HepG2 (cell line): Measurements from ENCODE around the gene PSEN2. TPM values are rescaled to one million over a fixed set of nuclear protein-coding genes. Genes with fewer than 3 reads are reported as not detected.

Experiments used
- FLYWCH1 ChIP-seq: sonication (generic); formaldehyde crosslinking; IDR thresholded peaks from 2 replicates; pipeline ENCODE4 v1.8.1; 2023; ENCODE audit warnings: mild to moderate bottlenecking, missing genetic modification reagents
- MEF2D ChIP-seq: sonication (generic); formaldehyde crosslinking; IDR thresholded peaks from 2 replicates; pipeline ENCODE4 v1.5.1; 2020; ENCODE audit warnings: mild to moderate bottlenecking, missing genetic modification reagents
- SMAD3 ChIP-seq: sonication (generic); formaldehyde crosslinking; IDR thresholded peaks from 2 replicates; pipeline ENCODE4 v1.4.0; 2020; ENCODE audit warnings: missing genetic modification reagents
- SOX6 ChIP-seq, 2 experiments: fragments of 450-650 bp in 1 of 2; sonication (generic) in 1 of 2; formaldehyde crosslinking in 1 of 2; IDR thresholded peaks; 2 replicates each; pipeline versions ENCODE4 v1.4.0 to v1.6.1; 2017 to 2020; ENCODE audit warnings: antibody characterized with exemption in 1 of 2, mild to moderate bottlenecking in 1 of 2, missing genetic modification reagents in 1 of 2
- U2AF1 ChIP-seq: fragments of 200-400 bp; formaldehyde crosslinking; optimal IDR thresholded peaks from 2 replicates; pipeline ENCODE3; 2017; ENCODE audit warnings: mild to moderate bottlenecking, low read depth, low read length
- ZBED4 ChIP-seq: sonication (generic); formaldehyde crosslinking; IDR thresholded peaks from 2 replicates; pipeline ENCODE4 v1.4.0; 2020; ENCODE audit warnings: missing genetic modification reagents, borderline replicate concordance
- ZGPAT ChIP-seq: IDR thresholded peaks from 2 replicates; pipeline ENCODE4 v1.6.1; 2016; ENCODE audit warnings: mild to moderate bottlenecking
- ZNF160 ChIP-seq: sonication (generic); formaldehyde crosslinking; IDR thresholded peaks from 2 replicates; pipeline ENCODE4 v1.8.0; 2022; ENCODE audit warnings: mild to moderate bottlenecking, inconsistent platforms, missing genetic modification reagents
- ZNF232 ChIP-seq: sonication (generic); formaldehyde crosslinking; IDR thresholded peaks from 2 replicates; pipeline ENCODE4 v1.4.0; 2020; ENCODE audit warnings: missing genetic modification reagents, borderline replicate concordance
- ZNF484 ChIP-seq: sonication (generic); formaldehyde crosslinking; IDR thresholded peaks from 2 replicates; pipeline ENCODE4 v1.5.1; 2020; ENCODE audit warnings: mild to moderate bottlenecking, low read depth, missing genetic modification reagents, borderline replicate concordance
- ZNF839 ChIP-seq: sonication (generic); formaldehyde crosslinking; IDR thresholded peaks from 2 replicates; pipeline ENCODE4 v1.4.0; 2020; ENCODE audit warnings: missing genetic modification reagents, mild to moderate bottlenecking, borderline replicate concordance
- polyA plus RNA-seq, 8 experiments: library from polyadenylated mRNA; depleted of rRNA in 3 of 8; stranded (reverse) in 7 of 8; unstranded in 1 of 8; fragments of >200 nt; fragmentation: Illumina TruSeq in 4 of 8; extraction: Trizol in 4 of 8; gene quantifications; 2 replicates each; pipeline versions ENCODE4 v1.2.1 to v1.2.3, GENCODE V29; 2011 to 2016; ENCODE audit warnings: low read depth in 4 of 8, missing spikeins in 1 of 8, mixed read lengths in 1 of 8; ENCODE audit not compliant: insufficient read depth in 1 of 8
- total RNA-seq, 5 experiments: library from RNA; depleted of rRNA; stranded (reverse); fragments of >200 nt; fragmentation: Illumina TruSeq; extraction: Trizol; gene quantifications; 2 replicates each; pipeline ENCODE4 v1.2.3, GENCODE V29; 2016; ENCODE audit warnings: low read depth in 1 of 5
- TF ChIP-seq, protein P1 (sequence below): sonication (generic); formaldehyde crosslinking; IDR thresholded peaks from 2 replicates; pipeline ENCODE4 v1.8.0; 2023; ENCODE audit warnings: mild to moderate bottlenecking, missing genetic modification reagents
- TF ChIP-seq, protein P2 (sequence below): IDR thresholded peaks from 2 replicates; pipeline ENCODE4 v1.6.1; 2018; ENCODE audit warnings: missing genetic modification reagents
- TF ChIP-seq, protein P3 (sequence below): sonication (generic); formaldehyde crosslinking; IDR thresholded peaks from 2 replicates; pipeline ENCODE4 v1.4.0; 2020; ENCODE audit warnings: missing genetic modification reagents

PSEN2 gene
- total and polyA plus RNA-seq, 2 of the 13 experiments (the other 11 are each of a cell fraction or from before 2014, with no cell fraction given) = 5.9 to 13.1 TPM

GRCh38 chr1:226940029-226940805, 69.8 kb downstream of the PSEN2 start, which contains the start of gene COQ8A (continued):
- TF ChIP-seq ZBED4 (CRISPR knock-in tag) (no peak), U2AF1 (no peak), FLYWCH1 (CRISPR knock-in tag) (no peak), SMAD3 (CRISPR knock-in tag) (peak; percentile 72; the same call in 1 of the 2 replicates), ZNF484 (no peak; the same call in 1 of the 2 replicates), ZNF232 (CRISPR knock-in tag) (no peak), ZNF839 (CRISPR knock-in tag) (peak; percentile 86), SOX6 (IDR thresholded peaks at IDR 0.05) (no peak), SOX6 (CRISPR knock-in tag; IDR thresholded peaks at IDR 0.05) (no peak; the same call in 1 of the 2 replicates), ZGPAT (CRISPR knock-in tag) (peak; percentile 74; the same call in 1 of the 2 replicates), MEF2D (CRISPR knock-in tag) (no peak), ZNF160 (CRISPR knock-in tag) (0 out of 2 replicates have a peak, but pooled peaks have one; percentile 4)
- TF ChIP-seq, protein P1, sequence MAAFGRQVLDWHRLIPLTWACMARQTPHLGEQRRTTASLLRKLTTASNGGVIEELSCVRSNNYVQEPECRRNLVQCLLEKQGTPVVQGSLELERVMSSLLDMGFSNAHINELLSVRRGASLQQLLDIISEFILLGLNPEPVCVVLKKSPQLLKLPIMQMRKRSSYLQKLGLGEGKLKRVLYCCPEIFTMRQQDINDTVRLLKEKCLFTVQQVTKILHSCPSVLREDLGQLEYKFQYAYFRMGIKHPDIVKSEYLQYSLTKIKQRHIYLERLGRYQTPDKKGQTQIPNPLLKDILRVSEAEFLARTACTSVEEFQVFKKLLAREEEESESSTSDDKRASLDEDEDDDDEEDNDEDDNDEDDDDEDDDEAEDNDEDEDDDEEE (CRISPR knock-in tag) = peak; percentile 43; the same call in 1 of the 2 replicates
- TF ChIP-seq, protein P2, sequence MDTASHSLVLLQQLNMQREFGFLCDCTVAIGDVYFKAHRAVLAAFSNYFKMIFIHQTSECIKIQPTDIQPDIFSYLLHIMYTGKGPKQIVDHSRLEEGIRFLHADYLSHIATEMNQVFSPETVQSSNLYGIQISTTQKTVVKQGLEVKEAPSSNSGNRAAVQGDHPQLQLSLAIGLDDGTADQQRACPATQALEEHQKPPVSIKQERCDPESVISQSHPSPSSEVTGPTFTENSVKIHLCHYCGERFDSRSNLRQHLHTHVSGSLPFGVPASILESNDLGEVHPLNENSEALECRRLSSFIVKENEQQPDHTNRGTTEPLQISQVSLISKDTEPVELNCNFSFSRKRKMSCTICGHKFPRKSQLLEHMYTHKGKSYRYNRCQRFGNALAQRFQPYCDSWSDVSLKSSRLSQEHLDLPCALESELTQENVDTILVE = no peak
- TF ChIP-seq, protein P3, sequence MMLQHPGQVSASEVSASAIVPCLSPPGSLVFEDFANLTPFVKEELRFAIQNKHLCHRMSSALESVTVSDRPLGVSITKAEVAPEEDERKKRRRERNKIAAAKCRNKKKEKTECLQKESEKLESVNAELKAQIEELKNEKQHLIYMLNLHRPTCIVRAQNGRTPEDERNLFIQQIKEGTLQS = no peak
